NCI-H1436 (cell line): Measurements from ENCODE around the gene AUTS2.

Source experiments
- DNase-seq: peaks from one replicate; lab custom pipeline; 2025; lab: John Stamatoyannopoulos, UW

The AUTS2 gene

DNA sequence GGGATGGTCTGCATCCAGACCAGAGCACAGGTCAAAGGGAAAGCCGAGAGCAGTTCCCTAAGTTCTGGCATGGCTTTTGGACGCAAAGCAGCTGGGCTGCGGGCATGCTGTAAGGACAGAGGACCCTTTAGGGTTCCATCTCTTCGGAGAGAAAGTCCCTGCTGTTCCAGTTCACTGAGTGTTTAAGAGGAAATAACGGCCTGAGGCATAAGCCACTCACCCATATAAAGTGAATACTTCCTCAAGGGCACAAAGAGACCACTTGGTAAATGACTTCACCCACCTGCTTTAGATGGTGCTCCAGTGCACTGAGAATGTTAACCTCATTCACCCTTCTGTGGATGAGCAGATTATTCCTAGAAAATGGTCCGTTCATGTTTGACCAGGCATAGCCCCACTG lies 946.9 kb downstream of the AUTS2 start:
- no peak for DNase-seq

DNA sequence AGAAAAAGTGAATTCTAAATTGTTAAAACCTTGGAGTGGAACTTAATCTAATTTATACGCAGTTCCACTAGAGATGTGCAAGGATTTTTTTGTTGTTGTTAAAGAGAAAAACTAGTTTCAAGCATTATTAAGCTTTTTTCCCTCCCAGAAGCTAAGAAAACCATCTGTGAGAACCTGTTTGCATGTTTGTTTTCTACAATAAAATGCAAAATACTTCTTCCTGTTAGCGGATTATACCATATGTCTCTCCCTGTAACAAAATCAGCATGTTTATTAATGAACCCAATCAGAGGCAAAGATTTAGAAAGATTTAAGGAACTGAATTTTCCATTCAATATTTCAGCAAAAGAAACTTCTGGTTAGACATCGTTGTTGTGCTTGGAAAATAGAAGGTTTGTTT lies 953.9 kb downstream of the AUTS2 start:
- no peak for DNase-seq

DNA sequence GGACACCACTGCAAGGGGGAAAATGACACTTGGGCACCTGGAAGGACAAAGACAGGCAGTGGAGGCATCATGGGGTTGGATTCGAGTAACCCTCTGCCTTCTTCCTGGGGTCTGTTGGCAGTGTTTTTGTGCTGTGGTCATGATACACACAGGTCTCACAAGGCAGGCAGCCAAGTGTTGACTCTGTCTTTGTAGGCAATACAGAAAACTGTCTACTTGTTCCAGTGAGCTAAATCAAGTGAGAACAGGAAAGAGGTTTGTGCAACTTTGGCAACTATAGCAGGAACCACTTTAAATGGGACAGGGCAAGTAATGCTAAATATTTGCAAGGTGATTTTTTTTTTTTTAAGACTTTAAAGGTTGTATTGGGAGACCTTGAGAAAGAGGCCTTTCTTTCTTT lies 955.1 kb downstream of the AUTS2 start:
- no peak for DNase-seq

DNA sequence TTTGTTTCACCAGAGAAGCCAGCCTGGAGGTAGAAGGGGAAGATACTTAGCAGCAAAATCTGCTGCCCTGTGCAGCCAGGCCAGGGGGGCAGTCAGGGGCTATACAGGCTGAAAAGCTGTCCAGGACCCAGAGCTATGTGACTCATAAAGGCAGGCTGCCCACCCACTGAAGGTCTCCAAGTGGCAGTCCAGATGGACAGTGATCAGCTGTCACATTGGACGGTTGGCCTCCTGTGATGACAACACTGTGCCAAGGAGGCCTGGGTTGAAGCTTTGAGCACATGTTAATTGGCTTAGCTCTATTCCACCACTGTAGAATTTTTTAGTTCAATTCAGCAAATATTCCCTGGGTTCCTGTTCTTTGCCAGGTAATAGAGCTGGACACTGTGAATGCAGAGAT lies 956.4 kb downstream of the AUTS2 start:
- no peak for DNase-seq

DNA sequence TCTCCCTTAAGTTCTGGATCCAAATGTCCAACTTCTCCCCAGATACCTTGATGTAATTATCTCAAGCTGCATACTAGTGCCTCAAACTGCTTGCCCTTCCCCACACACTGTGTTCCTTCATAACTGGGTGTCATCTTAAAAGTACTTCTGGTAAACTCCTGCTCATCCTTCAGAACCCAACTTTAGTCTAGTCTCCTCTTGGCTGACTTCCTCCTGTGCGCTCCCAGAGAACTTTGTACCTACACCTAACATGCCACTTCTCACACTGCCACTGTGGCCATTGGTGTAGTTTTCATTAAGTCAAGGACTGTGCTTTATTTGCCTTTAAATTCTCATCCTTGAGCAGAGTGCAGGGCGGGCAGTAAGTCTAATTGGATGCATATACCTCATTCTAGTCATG lies 958.5 kb downstream of the AUTS2 start:
- no peak for DNase-seq

DNA sequence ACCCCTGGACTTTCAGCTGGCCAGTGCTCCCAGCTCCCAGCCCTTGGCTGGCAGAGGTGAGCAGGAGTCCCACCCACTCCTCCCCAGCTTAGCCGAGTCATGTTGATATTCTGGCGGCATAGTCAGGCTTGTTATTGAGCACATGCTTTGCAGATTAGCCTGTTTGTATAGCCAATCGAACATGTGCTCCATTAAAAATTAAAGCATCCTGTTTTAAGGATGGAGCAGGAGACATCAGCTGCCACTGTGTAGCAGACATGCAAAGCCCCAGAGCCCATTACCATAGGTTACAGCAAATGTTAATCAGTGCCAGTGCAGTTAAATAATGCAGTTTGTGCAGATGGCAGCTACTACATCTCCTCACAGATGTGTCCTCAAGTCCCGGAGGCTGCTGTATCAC lies 959.1 kb downstream of the AUTS2 start:
- no peak for DNase-seq

DNA sequence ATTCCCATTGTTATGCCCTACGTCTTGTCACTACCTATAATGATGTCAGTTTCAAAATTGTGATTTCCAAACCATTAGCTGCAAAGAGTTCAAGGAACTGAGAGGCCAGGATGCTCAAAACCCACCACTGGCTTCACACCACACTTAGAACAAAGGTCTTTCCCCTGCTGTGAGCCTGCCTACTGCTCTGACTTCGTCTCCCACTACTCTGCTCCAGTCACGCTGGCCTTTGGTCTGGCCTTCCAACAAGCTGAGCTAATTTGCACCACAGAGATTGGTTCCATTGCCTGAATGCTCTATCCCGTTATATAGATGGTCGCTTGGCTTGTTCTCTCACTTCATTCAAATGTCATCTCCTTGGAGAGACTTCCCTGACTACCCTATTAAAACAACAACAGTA lies 961.5 kb downstream of the AUTS2 start:
- DNase-seq: no peak

DNA sequence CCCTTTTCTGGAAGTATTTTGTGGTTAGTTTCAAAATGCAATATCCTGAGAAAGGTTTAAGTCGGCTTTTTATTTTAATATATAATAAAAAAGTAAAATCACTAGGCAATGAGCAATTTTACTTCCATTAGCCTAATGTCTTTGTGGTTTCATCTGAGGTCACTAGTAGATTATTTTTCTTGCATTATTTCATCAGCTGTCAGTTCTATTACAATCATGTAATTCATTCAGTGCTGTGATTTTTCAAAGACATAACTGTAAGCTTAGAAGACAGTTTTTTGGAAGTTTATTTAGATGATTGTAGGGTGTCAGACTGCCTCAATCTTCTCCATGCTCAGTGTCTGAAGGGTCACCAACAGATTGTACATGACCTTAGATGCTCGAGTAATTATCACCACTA lies 965.7 kb downstream of the AUTS2 start:
- DNase-seq: no peak

DNA sequence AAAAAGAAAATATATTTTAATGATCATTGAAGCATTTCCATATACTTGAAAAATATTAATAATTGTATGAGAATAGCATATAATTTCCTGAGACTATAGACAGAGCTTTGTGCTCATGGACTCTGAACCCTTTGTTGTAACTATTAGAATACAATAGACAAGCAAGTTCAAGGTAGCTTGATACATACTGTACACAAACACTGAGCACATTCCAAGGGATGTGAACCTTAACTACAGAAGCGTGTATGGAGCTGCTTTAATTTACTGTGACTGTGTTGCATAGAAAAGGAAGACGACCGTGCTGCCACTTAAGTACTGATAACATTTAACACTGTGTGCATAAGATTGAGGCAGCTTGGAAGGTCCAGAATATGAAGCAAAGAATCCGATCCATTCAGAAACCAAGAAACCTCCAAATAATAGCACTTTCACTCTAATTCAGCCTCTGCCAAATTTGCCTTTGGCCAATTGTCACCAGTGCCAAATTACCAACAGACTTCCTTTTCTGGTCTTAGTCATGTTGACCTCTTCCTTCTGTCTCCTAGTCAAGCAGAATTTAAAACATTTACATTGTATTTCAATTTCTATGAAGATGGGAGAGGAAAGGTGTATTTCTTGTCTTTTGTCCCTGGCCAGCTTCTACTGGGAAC lies 967.6 kb downstream of the AUTS2 start:
- DNase-seq: no peak

DNA sequence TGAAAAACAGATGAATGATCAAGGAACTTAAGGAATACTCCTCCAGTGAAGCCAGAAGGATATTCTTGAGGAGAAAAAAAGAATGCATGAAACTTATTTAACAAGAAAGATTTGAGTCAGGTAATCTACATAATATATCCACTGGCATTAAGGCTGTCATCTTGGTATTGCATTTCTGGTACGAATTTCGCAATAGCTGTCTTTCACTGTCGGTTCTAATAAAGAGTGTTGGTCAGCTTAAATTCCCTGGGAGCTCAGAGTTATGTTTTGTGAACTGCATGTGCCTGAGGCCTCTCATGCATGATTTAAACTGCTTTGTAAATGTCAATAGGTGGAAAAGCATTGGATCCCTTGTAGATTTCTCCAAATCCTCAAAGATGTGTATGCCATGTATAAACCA lies 968.4 kb downstream of the AUTS2 start:
- no peak for DNase-seq

DNA sequence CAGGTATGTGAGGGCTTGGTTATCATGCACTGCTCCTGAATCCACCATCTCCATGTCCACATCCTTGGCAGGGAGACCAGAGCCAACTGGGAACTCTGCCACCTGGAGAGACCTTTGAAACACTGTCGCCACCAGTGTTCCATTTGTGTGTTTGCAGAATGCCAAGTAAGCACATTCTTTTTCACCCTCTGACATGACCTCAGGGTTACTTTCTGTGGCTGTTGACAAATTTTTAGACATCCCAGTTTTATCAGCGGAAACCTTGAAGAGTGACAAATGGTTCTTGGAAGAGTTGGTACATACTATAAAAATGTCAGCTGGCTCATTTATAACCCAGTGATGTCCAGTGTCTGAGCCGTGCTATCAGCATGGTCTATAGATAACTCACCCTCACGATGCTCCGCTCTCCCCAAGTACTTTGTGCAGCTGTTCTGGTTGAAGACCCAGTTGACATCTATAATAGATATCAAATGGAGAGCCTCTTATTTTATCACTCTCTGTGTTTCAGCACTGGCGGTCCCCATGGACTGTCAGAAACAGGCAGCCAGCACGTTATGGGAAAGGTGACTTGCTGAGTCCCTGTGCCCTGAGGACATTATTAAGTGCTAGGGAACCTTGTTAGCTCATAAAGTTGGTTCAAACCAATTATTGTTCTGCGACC lies 970.5 kb downstream of the AUTS2 start:
- DNase-seq: no peak

DNA sequence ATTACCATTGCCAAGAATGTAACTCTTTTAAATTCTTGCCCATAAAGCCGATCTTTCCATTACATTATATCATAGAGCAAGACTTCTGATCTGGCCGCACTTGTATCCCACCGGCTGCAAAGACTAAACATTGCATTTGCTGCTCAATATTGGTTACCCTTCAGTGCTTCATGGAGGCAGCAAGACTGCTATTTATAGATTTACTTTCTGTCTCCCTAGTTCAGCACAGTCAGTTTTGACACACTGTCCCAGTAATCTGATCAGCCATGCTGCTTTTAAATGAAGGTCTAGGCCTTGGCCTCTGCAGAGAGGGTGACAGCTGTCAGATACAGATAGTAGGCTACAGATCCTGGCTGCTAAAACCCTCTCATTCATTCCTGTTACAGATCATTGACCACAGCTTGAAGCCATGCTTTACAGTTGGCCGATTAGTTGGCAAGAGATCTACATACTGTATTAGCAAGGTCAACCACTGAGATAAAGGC lies 971.1 kb downstream of the AUTS2 start:
- no peak for DNase-seq

DNA sequence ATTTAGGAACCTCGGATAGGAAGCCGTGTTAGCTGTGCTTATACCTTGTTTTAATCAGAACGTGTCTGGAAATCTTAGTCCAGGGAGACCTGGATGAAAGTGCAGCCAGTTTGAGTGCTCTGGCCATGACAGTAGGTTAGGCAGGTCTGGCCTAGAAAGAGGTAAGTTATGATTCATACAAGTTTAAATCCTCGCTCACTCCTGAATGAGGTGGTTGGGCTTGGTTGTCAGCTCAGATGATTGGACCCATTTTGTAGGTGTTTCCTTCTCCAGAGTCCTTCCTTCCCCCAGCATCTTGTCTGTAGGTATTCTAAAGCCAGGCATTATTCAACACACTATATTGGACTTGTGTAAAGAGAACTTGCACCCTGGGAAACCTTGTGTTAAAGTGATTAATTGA lies 971.8 kb downstream of the AUTS2 start:
- DNase-seq: no peak

DNA sequence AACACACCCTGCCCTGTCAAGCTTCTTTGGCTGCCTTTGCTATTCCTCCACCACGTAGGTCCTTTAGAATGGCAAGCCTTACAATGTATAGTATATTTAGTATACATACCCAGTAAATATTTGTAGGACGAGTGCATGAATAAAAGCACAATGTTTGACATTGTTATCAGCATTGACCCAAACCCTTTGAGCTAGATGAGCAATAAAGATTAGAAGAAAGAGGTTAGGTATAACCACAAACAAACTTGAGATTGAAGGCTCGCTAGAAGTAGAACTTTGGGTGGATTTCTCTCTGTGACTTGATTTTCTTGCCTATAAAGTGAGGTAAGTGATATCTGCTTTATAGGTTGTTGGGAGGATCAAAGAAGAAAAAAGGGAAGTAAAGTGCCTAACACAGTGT lies 972.7 kb downstream of the AUTS2 start:
- no peak for DNase-seq

DNA sequence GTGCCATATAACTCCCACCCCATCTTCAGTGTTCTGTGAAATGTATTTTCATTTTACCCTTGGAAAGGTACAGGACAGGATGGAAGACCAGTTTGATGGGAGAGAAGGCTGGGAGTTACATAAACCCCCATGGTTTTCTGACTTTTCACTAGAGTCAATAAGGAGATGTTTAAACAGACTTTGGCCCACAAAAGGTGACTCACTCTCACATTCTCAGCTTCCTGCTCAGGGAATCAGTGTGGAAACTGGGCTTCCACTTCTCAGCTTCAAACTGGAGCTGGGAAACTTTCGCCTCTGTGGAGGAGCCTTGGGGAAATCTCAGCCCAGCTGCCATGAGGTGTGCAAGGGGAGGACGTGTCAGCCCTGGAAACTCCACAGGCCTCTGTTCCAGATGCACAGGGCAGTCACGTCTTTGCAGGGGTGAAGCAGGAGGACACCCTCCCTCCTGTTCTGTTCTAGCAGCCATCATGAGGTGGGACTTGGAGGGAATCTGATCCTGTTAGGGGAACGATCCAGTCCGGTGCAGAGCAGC lies 973.2 kb downstream of the AUTS2 start:
- DNase-seq: no peak

DNA sequence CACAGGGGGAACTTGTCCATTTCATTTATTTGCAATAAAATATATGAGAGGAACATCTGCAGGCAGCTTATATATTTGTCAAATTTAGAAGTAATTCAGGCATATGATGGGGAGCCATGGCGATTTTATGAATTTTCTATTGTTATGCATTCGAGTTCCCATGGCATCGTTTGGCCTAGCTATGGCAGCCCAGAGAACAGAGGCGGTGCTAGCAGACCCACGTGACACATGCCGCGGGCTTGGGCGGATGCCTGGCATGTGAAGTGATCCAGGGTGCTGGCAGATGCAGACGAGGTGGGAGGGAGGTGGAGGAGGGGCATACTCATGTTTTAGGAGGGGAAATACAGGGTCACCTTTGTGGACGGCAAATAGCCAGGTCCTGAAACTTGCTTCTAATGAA lies 973.7 kb downstream of the AUTS2 start:
- DNase-seq: no peak

DNA sequence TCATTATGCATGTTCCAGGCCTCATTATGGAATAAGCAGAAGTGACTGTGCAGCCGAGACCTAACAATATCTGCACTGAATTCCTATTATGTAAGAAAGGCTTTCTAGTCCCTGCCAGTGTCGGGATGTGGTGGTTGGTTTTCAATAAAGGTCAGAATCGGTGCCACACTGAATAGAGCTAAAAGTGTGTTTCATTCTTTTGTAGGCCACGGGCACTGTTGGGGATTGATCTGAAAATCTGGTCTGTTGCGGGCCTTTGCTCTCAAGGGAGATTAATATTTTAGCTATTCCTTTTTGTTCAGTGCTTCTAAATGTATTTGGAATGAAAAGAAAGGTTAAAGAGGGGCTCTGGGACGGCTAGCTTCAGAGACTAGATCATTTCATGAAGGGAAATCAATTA lies 974.3 kb downstream of the AUTS2 start:
- no peak for DNase-seq

DNA sequence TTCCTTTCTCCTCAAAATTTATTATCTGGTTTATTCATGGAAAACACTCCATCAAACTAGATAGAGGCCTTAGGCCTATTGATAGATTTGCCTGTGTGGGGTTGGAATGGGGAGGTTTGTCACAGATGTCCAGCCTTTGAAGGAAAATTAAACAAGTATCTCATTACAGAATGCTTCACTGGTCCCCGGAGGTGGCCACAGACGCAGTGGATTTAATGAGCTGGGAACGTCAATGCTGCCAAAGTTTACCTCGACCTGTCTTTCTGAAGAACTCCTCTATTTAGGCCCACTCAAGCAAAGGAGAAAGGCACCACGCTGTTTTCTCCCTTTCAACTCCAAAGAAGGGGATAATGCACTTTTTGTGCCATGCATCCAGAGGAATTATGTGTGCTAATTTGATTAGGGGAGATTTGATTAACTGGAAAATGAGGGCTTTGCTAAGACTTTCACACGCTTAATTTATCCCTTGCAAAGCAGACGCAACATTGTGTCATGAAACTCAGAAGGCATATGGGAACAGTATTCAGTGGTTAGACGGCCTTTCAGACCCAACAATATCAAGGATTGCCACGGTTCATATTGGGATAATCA lies 974.9 kb downstream of the AUTS2 start:
- DNase-seq: no peak

DNA sequence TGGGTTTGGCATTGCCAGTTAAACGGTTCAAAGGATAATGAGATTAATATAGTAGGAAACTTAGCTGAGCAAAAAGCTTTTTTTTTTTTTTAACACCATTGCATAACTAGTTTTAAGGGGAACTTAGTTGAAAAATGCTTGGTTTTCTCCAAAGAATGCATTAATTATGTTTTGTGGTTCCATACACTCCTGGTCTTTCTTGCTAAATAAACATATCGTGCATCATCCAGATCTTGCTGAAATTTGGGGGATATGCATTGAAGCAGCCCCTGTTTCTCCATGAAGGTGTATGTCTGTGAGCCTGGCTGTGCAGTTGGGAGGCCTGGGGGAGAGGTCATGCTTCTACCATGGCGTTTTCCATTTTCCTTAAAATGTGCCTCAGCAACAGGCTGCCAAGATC lies 975.4 kb downstream of the AUTS2 start:
- DNase-seq: no peak

DNA sequence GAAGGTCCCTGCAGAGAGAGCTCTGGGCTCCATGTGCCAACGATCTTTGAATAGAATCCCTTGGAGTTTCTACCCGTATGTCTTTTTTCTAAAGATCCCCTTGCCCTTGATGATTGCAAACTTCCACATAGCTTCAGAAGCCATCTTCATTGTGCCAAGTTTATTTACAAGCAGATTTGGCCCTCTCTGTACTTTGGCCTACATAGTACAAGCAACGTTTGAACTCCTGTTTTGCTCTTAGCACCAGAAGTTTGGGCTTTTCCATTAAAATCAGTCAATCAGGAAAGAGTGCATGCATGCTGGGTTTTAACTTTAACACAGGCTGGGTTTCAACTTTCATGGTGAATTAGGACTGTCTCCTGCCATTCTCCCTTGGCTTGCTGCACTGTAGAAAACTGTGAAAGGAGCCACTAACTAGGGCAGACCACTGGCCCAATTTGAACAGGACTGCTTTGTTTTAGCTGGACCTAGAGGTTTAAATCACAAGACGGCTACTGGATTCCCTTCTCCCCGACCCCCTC lies 976.1 kb downstream of the AUTS2 start:
- DNase-seq: no peak

DNA sequence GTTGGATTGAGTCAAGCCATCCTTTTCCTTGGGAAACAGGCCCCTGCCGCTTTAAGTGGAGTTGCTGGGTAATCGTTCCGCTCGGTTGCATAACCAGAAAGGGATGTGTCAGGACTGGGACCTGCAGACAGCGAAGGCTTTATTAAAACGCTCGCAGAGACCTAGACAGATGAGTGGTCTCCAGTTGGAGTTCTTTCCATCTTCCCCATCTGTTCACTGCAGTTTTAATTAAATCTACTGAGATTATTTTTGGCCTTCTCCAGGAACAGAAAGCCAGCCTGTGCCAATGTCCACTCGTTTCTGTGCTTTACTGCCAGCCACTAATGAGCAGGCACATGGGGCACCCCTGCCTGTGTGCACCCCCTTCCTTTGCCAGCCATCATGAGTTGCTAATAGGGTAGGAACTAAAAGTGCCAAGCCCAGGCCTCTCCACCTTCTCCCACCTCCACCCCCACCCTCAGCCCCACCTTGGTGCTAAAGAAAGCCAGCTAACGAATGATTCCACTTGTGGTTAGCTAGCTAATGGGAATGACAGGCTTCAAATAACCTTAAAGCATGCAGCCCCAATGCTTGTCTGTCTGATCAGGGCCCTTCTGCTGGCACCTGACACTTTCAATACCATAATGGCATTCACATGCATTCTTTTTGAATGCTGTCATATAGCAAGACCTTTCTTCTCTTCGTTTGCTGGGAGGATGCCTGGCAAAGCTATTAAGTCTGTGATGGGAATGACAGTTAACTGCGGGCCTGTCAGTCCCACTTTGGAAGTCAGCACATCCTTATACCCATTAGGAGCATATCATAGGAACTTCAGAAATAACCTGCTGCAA lies 976.9 kb downstream of the AUTS2 start:
- DNase-seq: no peak

DNA sequence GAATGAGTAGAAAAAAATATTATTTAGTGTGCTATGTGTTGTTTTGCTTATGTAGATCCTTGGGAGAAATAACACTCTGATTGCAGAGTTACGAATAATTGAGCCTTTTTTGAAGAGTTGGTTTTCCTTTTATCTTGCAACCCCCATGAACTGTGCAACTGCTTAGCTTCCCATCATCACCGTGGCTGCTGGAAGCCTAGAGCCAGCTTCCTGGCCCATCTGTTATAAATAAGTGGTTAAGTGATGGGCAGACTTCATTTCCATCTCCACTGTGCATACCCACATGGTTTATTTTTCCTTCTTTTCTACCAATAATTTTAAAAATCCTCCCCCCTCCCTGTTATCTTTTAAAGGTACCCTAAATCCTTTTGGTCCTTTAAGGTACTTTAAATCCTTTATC lies 978.8 kb downstream of the AUTS2 start:
- no peak for DNase-seq
